Lung microvascular endothelial cell (primary cell): Measurements from ENCODE around the gene BRD7. TPM values are rescaled to one million over a fixed set of nuclear protein-coding genes. Genes with fewer than 3 reads are reported as not detected.

Experiments used
- DNase-seq, 2 donors: peaks; one replicate each; pipeline versions ENCODE4 v3.0.0 to v3.0.0-alpha.2; 2010; ENCODE audit warnings: low read depth in 2 of 2
- total RNA-seq: library from RNA; depleted of rRNA; stranded (reverse); fragments of >200 nt; gene quantifications from 2 replicates; pipeline ENCODE4 v1.2.1, GENCODE V29; 2014

BRD7 gene
- total RNA-seq, 1 donor from 2014 or later, result 42.3 TPM

- no peak for DNase-seq
These were observed 76.8 kb downstream of the BRD7 start for GRCh38 chr16:50291719-50292565.

GRCh38 chr16:50290856-50291255 lies 77.9 kb downstream of the BRD7 start:
- no peak for DNase-seq

GRCh38 chr16:50289950-50290764 lies 78.6 kb downstream of the BRD7 start:
- no peak for DNase-seq

GRCh38 chr16:50288920-50289319 lies 79.9 kb downstream of the BRD7 start:
- no peak for DNase-seq

GRCh38 chr16:50288026-50288425 lies 80.8 kb downstream of the BRD7 start:
- DNase-seq, result no peak

GRCh38 chr16:50286681-50287080 lies 82.1 kb downstream of the BRD7 start:
- DNase-seq, result no peak

- no peak for DNase-seq
These were observed 83.3 kb downstream of the BRD7 start for GRCh38 chr16:50285406-50286003.

- DNase-seq, result peak in 1 of 2 donors; percentile 21
These were observed 84.5 kb downstream of the BRD7 start for GRCh38 chr16:50284131-50284911.

- no peak for DNase-seq
These were observed 85.7 kb downstream of the BRD7 start for GRCh38 chr16:50282955-50283631.

GRCh38 chr16:50282010-50282538 lies 86.7 kb downstream of the BRD7 start:
- peak in 1 of 2 donors; percentile 16 for DNase-seq

GRCh38 chr16:50281391-50282009 lies 87.3 kb downstream of the BRD7 start:
- DNase-seq, result no peak

GRCh38 chr16:50280932-50281331 lies 87.9 kb downstream of the BRD7 start:
- DNase-seq, result no peak

- DNase-seq, result no peak
These were observed 89.3 kb downstream of the BRD7 start for GRCh38 chr16:50279504-50279865.

- no peak for DNase-seq
These were observed 90.5 kb downstream of the BRD7 start for GRCh38 chr16:50278251-50278650.

GRCh38 chr16:50276801-50277555 lies 91.8 kb downstream of the BRD7 start:
- DNase-seq, result no peak

GRCh38 chr16:50276326-50276640 lies 92.5 kb downstream of the BRD7 start:
- no peak for DNase-seq

GRCh38 chr16:50275428-50276325 lies 93.1 kb downstream of the BRD7 start:
- DNase-seq, result no peak

GRCh38 chr16:50275098-50275415 lies 93.7 kb downstream of the BRD7 start:
- DNase-seq, result no peak
